HG03439 (cell line): ENCODE results near the gene PJA1.

Experiments
- ATAC-seq: cut with Tn5 transposase; IDR thresholded peaks from one replicate; pipeline ENCODE4 v1.9.1; 2021; ENCODE audit warnings: mild to moderate bottlenecking, moderate library complexity; ENCODE audit not compliant: unreplicated experiment

Gene PJA1

GRCh38 chrX:69116077-69116476 is 49.2 kb downstream of the PJA1 start:
- ATAC-seq = no peak

GRCh38 chrX:69113723-69114122 is 51.5 kb downstream of the PJA1 start:
- no peak for ATAC-seq
